Parathyroid adenoma (tissue), 2 donors: ENCODE measurements around the gene BCL11B.

Experiments
- H2AFZ ChIP-seq: fragments of 300-600 bp; sonication (generic); one replicate; pipeline ENCODE4 v1.7.0; 2017; ENCODE audit warnings: antibody characterized with exemption, mild to moderate bottlenecking
- H3K27ac ChIP-seq: fragments of 300-600 bp; sonication (generic); one replicate; pipeline ENCODE4 v1.7.0; 2017
- H3K27me3 ChIP-seq: fragments of 300-600 bp; sonication (generic); one replicate; pipeline ENCODE4 v1.7.0; 2017; ENCODE audit warnings: low read length; ENCODE audit not compliant: control insufficient read depth, insufficient read depth
- H3K36me3 ChIP-seq: fragments of 300-600 bp; sonication (generic); one replicate; pipeline ENCODE4 v1.7.0; 2017; ENCODE audit warnings: low read length; ENCODE audit not compliant: control insufficient read depth, insufficient read depth
- H3K4me1 ChIP-seq: fragments of 300-600 bp; sonication (generic); one replicate; pipeline ENCODE4 v1.7.0; 2017; ENCODE audit warnings: control low read depth
- H3K4me2 ChIP-seq: fragments of 300-600 bp; sonication (generic); one replicate; pipeline ENCODE4 v1.7.0; 2017; ENCODE audit warnings: low read length
- H3K4me3 ChIP-seq: fragments of 300-600 bp; sonication (generic); one replicate; pipeline ENCODE4 v1.7.0; 2017; ENCODE audit warnings: low read depth, low read length
- H3K79me2 ChIP-seq: fragments of 300-600 bp; sonication (generic); one replicate; pipeline ENCODE4 v1.7.0; 2017; ENCODE audit warnings: control low read depth
- H3K9ac ChIP-seq: fragments of 300-600 bp; sonication (generic); one replicate; pipeline ENCODE4 v1.7.0; 2017; ENCODE audit warnings: mild to moderate bottlenecking
- H3K9me3 ChIP-seq: fragments of 300-600 bp; sonication (generic); one replicate; pipeline ENCODE4 v1.7.0; 2017; ENCODE audit warnings: low read length; ENCODE audit not compliant: control insufficient read depth
- CTCF ChIP-seq: fragments of 300-600 bp; sonication (generic); IDR thresholded peaks from one replicate; pipeline ENCODE4 v1.7.0; 2017; ENCODE audit warnings: antibody characterized with exemption, mild to moderate bottlenecking
- donor health status: primary hyperparathyroidism.

Gene BCL11B

GRCh38 chr14:99234961-99235571 lies 36.9 kb downstream of the BCL11B start:
- no peaks in the 10 kb centered on the region for H3K4me1 ChIP-seq
- H2AFZ ChIP-seq: no peak overlapping the region
- H3K36me3 ChIP-seq: no peaks in the 10 kb centered on the region
- peaks cover 7% of the 10 kb centered on the region for H3K27me3 ChIP-seq
- no peak overlapping the region for H3K4me3 ChIP-seq
- no peaks in the 10 kb centered on the region for H3K9me3 ChIP-seq
- no peak overlapping the region for H3K27ac ChIP-seq
- no peak overlapping the region for H3K9ac ChIP-seq
- TF ChIP-seq CTCF: no peak
- H3K4me2 ChIP-seq: no peak overlapping the region
- H3K79me2 ChIP-seq: no peaks in the 10 kb centered on the region

GRCh38 chr14:99234355-99234754 lies 37.6 kb downstream of the BCL11B start:
- no peaks in the 10 kb centered on the region for H3K36me3 ChIP-seq
- H2AFZ ChIP-seq: no peak overlapping the region
- TF ChIP-seq CTCF: no peak
- H3K4me3 ChIP-seq: no peak overlapping the region
- no peak overlapping the region for H3K4me2 ChIP-seq
- peaks cover 7% of the 10 kb centered on the region for H3K27me3 ChIP-seq
- no peak overlapping the region for H3K27ac ChIP-seq
- no peak overlapping the region for H3K9ac ChIP-seq
- no peaks in the 10 kb centered on the region for H3K4me1 ChIP-seq
- H3K9me3 ChIP-seq: no peaks in the 10 kb centered on the region
- no peaks in the 10 kb centered on the region for H3K79me2 ChIP-seq

GRCh38 chr14:99233222-99234035 lies 38.6 kb downstream of the BCL11B start:
- Histone ChIP-seq H3K79me2 (no peaks in the 10 kb centered on the region), H3K4me2 (no peak overlapping the region), H3K9me3 (no peaks in the 10 kb centered on the region), H3K27ac (no peak overlapping the region), H3K27me3 (peaks cover 7% of the 10 kb centered on the region), H3K4me1 (no peaks in the 10 kb centered on the region), H3K4me3 (no peak overlapping the region), H3K36me3 (no peaks in the 10 kb centered on the region), H2AFZ (no peak overlapping the region), H3K9ac (no peak overlapping the region)
- no peak for TF ChIP-seq CTCF

GRCh38 chr14:99232714-99233214 lies 39.2 kb downstream of the BCL11B start:
- H3K36me3 ChIP-seq: no peaks in the 10 kb centered on the region
- H3K4me3 ChIP-seq: no peak overlapping the region
- no peak overlapping the region for H3K27ac ChIP-seq
- no peaks in the 10 kb centered on the region for H3K4me1 ChIP-seq
- H3K9me3 ChIP-seq: no peaks in the 10 kb centered on the region
- no peak overlapping the region for H3K9ac ChIP-seq
- no peak overlapping the region for H3K4me2 ChIP-seq
- peaks cover 7% of the 10 kb centered on the region for H3K27me3 ChIP-seq
- no peak overlapping the region for H2AFZ ChIP-seq
- H3K79me2 ChIP-seq: no peaks in the 10 kb centered on the region
- TF ChIP-seq CTCF: no peak
